ENCODE data around the gene VWA8.

DNA sequence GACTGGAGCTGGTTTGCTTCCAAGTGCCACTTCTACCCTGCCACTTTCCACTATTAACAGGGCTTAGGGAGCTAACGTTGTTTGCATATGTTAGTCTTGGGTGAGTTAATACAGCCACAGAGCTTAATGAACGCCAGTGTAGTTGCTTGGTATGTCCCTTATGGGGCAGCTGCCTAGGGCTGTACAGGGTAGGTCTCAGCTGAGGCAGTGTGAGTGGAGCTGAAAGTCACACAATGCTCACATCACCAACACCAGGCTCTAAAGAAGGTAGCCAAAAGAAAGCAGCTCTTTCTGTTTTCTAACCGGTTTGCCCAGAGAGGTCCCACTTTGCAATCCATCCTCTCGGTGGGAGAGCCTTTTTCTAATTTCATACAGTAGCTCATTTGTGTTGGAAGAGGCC is 317.4 kb downstream of the VWA8 start:
- no peak for TF ChIP-seq ZC3H10 (CRISPR knock-in tag; IDR thresholded peaks at IDR 0.05)
- TF ChIP-seq, protein P1, sequence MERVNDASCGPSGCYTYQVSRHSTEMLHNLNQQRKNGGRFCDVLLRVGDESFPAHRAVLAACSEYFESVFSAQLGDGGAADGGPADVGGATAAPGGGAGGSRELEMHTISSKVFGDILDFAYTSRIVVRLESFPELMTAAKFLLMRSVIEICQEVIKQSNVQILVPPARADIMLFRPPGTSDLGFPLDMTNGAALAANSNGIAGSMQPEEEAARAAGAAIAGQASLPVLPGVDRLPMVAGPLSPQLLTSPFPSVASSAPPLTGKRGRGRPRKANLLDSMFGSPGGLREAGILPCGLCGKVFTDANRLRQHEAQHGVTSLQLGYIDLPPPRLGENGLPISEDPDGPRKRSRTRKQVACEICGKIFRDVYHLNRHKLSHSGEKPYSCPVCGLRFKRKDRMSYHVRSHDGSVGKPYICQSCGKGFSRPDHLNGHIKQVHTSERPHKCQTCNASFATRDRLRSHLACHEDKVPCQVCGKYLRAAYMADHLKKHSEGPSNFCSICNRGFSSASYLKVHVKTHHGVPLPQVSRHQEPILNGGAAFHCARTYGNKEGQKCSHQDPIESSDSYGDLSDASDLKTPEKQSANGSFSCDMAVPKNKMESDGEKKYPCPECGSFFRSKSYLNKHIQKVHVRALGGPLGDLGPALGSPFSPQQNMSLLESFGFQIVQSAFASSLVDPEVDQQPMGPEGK (CRISPR knock-in tag; IDR thresholded peaks at IDR 0.05; ENCODE audit: borderline replicate concordance), result no peak
- no peak for TF ChIP-seq ZNF8 (CRISPR knock-in tag; IDR thresholded peaks at IDR 0.05)
- no peak for TF ChIP-seq ZFP3 (CRISPR knock-in tag; IDR thresholded peaks at IDR 0.05)
- TF ChIP-seq BACH2 (CRISPR knock-in tag; IDR thresholded peaks at IDR 0.05; ENCODE audit: borderline replicate concordance), result no peak
- no peak for TF ChIP-seq ZFP30 (CRISPR knock-in tag; IDR thresholded peaks at IDR 0.05)
- TF ChIP-seq ISL1 (CRISPR knock-in tag; IDR thresholded peaks at IDR 0.05), result no peak
- TF ChIP-seq, protein P2, sequence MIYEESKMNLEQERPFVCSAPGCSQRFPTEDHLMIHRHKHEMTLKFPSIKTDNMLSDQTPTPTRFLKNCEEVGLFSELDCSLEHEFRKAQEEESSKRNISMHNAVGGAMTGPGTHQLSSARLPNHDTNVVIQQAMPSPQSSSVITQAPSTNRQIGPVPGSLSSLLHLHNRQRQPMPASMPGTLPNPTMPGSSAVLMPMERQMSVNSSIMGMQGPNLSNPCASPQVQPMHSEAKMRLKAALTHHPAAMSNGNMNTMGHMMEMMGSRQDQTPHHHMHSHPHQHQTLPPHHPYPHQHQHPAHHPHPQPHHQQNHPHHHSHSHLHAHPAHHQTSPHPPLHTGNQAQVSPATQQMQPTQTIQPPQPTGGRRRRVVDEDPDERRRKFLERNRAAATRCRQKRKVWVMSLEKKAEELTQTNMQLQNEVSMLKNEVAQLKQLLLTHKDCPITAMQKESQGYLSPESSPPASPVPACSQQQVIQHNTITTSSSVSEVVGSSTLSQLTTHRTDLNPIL (CRISPR knock-in tag; IDR thresholded peaks at IDR 0.05; ENCODE audit: low read depth), result no peak
- TF ChIP-seq, protein P3, sequence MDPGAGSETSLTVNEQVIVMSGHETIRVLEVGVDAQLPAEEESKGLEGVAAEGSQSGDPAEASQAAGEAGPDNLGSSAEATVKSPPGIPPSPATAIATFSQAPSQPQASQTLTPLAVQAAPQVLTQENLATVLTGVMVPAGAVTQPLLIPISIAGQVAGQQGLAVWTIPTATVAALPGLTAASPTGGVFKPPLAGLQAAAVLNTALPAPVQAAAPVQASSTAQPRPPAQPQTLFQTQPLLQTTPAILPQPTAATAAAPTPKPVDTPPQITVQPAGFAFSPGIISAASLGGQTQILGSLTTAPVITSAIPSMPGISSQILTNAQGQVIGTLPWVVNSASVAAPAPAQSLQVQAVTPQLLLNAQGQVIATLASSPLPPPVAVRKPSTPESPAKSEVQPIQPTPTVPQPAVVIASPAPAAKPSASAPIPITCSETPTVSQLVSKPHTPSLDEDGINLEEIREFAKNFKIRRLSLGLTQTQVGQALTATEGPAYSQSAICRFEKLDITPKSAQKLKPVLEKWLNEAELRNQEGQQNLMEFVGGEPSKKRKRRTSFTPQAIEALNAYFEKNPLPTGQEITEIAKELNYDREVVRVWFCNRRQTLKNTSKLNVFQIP (CRISPR knock-in tag; IDR thresholded peaks at IDR 0.05; ENCODE audit: borderline replicate concordance, low read depth), result no peak
- TF ChIP-seq, protein P4, sequence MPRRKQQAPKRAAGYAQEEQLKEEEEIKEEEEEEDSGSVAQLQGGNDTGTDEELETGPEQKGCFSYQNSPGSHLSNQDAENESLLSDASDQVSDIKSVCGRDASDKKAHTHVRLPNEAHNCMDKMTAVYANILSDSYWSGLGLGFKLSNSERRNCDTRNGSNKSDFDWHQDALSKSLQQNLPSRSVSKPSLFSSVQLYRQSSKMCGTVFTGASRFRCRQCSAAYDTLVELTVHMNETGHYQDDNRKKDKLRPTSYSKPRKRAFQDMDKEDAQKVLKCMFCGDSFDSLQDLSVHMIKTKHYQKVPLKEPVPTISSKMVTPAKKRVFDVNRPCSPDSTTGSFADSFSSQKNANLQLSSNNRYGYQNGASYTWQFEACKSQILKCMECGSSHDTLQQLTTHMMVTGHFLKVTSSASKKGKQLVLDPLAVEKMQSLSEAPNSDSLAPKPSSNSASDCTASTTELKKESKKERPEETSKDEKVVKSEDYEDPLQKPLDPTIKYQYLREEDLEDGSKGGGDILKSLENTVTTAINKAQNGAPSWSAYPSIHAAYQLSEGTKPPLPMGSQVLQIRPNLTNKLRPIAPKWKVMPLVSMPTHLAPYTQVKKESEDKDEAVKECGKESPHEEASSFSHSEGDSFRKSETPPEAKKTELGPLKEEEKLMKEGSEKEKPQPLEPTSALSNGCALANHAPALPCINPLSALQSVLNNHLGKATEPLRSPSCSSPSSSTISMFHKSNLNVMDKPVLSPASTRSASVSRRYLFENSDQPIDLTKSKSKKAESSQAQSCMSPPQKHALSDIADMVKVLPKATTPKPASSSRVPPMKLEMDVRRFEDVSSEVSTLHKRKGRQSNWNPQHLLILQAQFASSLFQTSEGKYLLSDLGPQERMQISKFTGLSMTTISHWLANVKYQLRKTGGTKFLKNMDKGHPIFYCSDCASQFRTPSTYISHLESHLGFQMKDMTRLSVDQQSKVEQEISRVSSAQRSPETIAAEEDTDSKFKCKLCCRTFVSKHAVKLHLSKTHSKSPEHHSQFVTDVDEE (CRISPR knock-in tag; IDR thresholded peaks at IDR 0.05), result no peak
- no peak for TF ChIP-seq ESRRG (CRISPR knock-in tag; IDR thresholded peaks at IDR 0.05)
- no peak for TF ChIP-seq SNAI2 (CRISPR knock-in tag; IDR thresholded peaks at IDR 0.05)
